Measurements from ENCODE around the gene GSTT2B.
"Not testable (repeated sequence)": the region's sequence is repeated elsewhere in the genome, so short reads cannot be mapped to it uniquely, and the experiment has no call there.

The GSTT2B gene

GRCh38 chr22:23938328-23939016 lies 22.5 kb downstream of the GSTT2B start:
- Mint-ChIP-seq H3K27me3 (peaks cover 4% of the 10 kb centered on the region), H3K9me3 (no peaks in the 10 kb centered on the region), H3K36me3 (ENCODE audit: low read depth) (no peaks in the 10 kb centered on the region), H3K4me1 (ENCODE audit: low read depth) (no peaks in the 10 kb centered on the region), H3K4me3 (no peak overlapping the region), H3K27ac (no peak overlapping the region)

GRCh38 chr22:23926561-23926960 lies 34.4 kb downstream of the GSTT2B start:
- Mint-ChIP-seq H3K36me3 (ENCODE audit: low read depth) (peaks cover 10% of the 10 kb centered on the region), H3K27ac (no peak overlapping the region), H3K27me3 (peaks cover 4% of the 10 kb centered on the region), H3K4me3 (no peak overlapping the region), H3K4me1 (ENCODE audit: low read depth) (no peaks in the 10 kb centered on the region), H3K9me3 (peaks cover 15% of the 10 kb centered on the region)

- peaks cover 6% of the 10 kb centered on the region for H3K36me3 Mint-ChIP-seq (ENCODE audit: low read depth)
- no peak overlapping the region for H3K4me3 Mint-ChIP-seq
- H3K27ac Mint-ChIP-seq: no peak overlapping the region
- no peaks in the 10 kb centered on the region for H3K4me1 Mint-ChIP-seq (ENCODE audit: low read depth)
- H3K9me3 Mint-ChIP-seq: peaks cover 10% of the 10 kb centered on the region
- H3K27me3 Mint-ChIP-seq: no peaks in the 10 kb centered on the region
These were observed 35.9 kb downstream of the GSTT2B start for GRCh38 chr22:23925020-23925606.

- H3K4me1 Mint-ChIP-seq (ENCODE audit: low read depth): no peaks in the 10 kb centered on the region
- H3K4me3 Mint-ChIP-seq: no peak overlapping the region
- H3K27ac Mint-ChIP-seq: no peak overlapping the region
- H3K9me3 Mint-ChIP-seq: peaks cover 10% of the 10 kb centered on the region
- H3K27me3 Mint-ChIP-seq: no peaks in the 10 kb centered on the region
- peaks cover 6% of the 10 kb centered on the region for H3K36me3 Mint-ChIP-seq (ENCODE audit: low read depth)
These were observed 38.1 kb downstream of the GSTT2B start for GRCh38 chr22:23922921-23923320.

GRCh38 chr22:23921586-23922201 lies 39.3 kb downstream of the GSTT2B start:
- H3K4me3 Mint-ChIP-seq; H3K9me3 Mint-ChIP-seq; H3K27me3 Mint-ChIP-seq; H3K4me1 Mint-ChIP-seq (ENCODE audit: low read depth); H3K36me3 Mint-ChIP-seq (ENCODE audit: low read depth); H3K27ac Mint-ChIP-seq: not testable (repeated sequence)

GRCh38 chr22:23920267-23920611 lies 40.8 kb downstream of the GSTT2B start:
- H3K36me3 Mint-ChIP-seq (ENCODE audit: low read depth); H3K4me1 Mint-ChIP-seq (ENCODE audit: low read depth); H3K9me3 Mint-ChIP-seq; H3K4me3 Mint-ChIP-seq; H3K27ac Mint-ChIP-seq; H3K27me3 Mint-ChIP-seq: not testable (repeated sequence)

GRCh38 chr22:23915290-23915689 lies 45.7 kb downstream of the GSTT2B start:
- H3K36me3 Mint-ChIP-seq (ENCODE audit: low read depth): no peaks in the 10 kb centered on the region
- no peaks in the 10 kb centered on the region for H3K9me3 Mint-ChIP-seq
- no peak overlapping the region for H3K27ac Mint-ChIP-seq
- H3K27me3 Mint-ChIP-seq: no peaks in the 10 kb centered on the region
- H3K4me1 Mint-ChIP-seq (ENCODE audit: low read depth): peaks cover 25% of the 10 kb centered on the region
- H3K4me3 Mint-ChIP-seq: no peak overlapping the region

GRCh38 chr22:23913661-23914353 lies 47.2 kb downstream of the GSTT2B start:
- peak overlapping the region; percentile 93 for H3K27ac Mint-ChIP-seq
- no peaks in the 10 kb centered on the region for H3K36me3 Mint-ChIP-seq (ENCODE audit: low read depth)
- peaks cover 25% of the 10 kb centered on the region for H3K4me1 Mint-ChIP-seq (ENCODE audit: low read depth)
- peak overlapping the region; percentile 86 for H3K4me3 Mint-ChIP-seq
- no peaks in the 10 kb centered on the region for H3K27me3 Mint-ChIP-seq
- no peaks in the 10 kb centered on the region for H3K9me3 Mint-ChIP-seq

GRCh38 chr22:23913306-23913660 lies 47.7 kb downstream of the GSTT2B start:
- peak overlapping the region; percentile 93 for H3K27ac Mint-ChIP-seq
- no peaks in the 10 kb centered on the region for H3K27me3 Mint-ChIP-seq
- no peaks in the 10 kb centered on the region for H3K36me3 Mint-ChIP-seq (ENCODE audit: low read depth)
- H3K9me3 Mint-ChIP-seq: no peaks in the 10 kb centered on the region
- peaks cover 25% of the 10 kb centered on the region for H3K4me1 Mint-ChIP-seq (ENCODE audit: low read depth)
- peak overlapping the region; percentile 86 for H3K4me3 Mint-ChIP-seq

GRCh38 chr22:23912293-23912903 lies 48.6 kb downstream of the GSTT2B start:
- no peaks in the 10 kb centered on the region for H3K27me3 Mint-ChIP-seq
- H3K36me3 Mint-ChIP-seq (ENCODE audit: low read depth): no peaks in the 10 kb centered on the region
- no peaks in the 10 kb centered on the region for H3K9me3 Mint-ChIP-seq
- no peak overlapping the region for H3K27ac Mint-ChIP-seq
- no peak overlapping the region for H3K4me3 Mint-ChIP-seq
- peaks cover 25% of the 10 kb centered on the region for H3K4me1 Mint-ChIP-seq (ENCODE audit: low read depth)

- Mint-ChIP-seq H3K27ac (no peak overlapping the region), H3K9me3 (no peaks in the 10 kb centered on the region), H3K36me3 (ENCODE audit: low read depth) (no peaks in the 10 kb centered on the region), H3K27me3 (no peaks in the 10 kb centered on the region), H3K4me3 (no peak overlapping the region), H3K4me1 (ENCODE audit: low read depth) (peaks cover 25% of the 10 kb centered on the region)
These were observed 49.5 kb downstream of the GSTT2B start for GRCh38 chr22:23911318-23911980.

GRCh38 chr22:23910496-23911190 lies 50.4 kb downstream of the GSTT2B start:
- no peaks in the 10 kb centered on the region for H3K9me3 Mint-ChIP-seq
- no peaks in the 10 kb centered on the region for H3K27me3 Mint-ChIP-seq
- no peak overlapping the region for H3K27ac Mint-ChIP-seq
- H3K4me3 Mint-ChIP-seq: no peak overlapping the region
- H3K36me3 Mint-ChIP-seq (ENCODE audit: low read depth): no peaks in the 10 kb centered on the region
- H3K4me1 Mint-ChIP-seq (ENCODE audit: low read depth): peaks cover 25% of the 10 kb centered on the region

- no peak overlapping the region for H3K4me3 Mint-ChIP-seq
- H3K4me1 Mint-ChIP-seq (ENCODE audit: low read depth): peaks cover 14% of the 10 kb centered on the region
- H3K36me3 Mint-ChIP-seq (ENCODE audit: low read depth): no peaks in the 10 kb centered on the region
- H3K9me3 Mint-ChIP-seq: no peaks in the 10 kb centered on the region
- no peak overlapping the region for H3K27ac Mint-ChIP-seq
- H3K27me3 Mint-ChIP-seq: no peaks in the 10 kb centered on the region
These were observed 51.6 kb downstream of the GSTT2B start for GRCh38 chr22:23909296-23909898.

Measured in stimulated activated naive CD8-positive, alpha-beta T cell treated with anti-CD3 and anti-CD28 coated beads, Interleukin-15, Interleukin-2, amounts not matched to agents 100 ng/mL and 50 ng/mL, for 24 hours (primary cell).